Hair follicular keratinocyte (primary cell): ENCODE measurements around the gene NPY. TPM values are rescaled to one million over a fixed set of nuclear protein-coding genes. Genes with fewer than 3 reads are reported as not detected.

Source experiments
- total RNA-seq: library from RNA; depleted of rRNA; stranded (reverse); fragments of >200 nt; gene quantifications from 2 replicates; pipeline ENCODE4 v1.2.3, GENCODE V29; 2015

Gene NPY
- not detected in 2 replicates for total RNA-seq

DNA sequence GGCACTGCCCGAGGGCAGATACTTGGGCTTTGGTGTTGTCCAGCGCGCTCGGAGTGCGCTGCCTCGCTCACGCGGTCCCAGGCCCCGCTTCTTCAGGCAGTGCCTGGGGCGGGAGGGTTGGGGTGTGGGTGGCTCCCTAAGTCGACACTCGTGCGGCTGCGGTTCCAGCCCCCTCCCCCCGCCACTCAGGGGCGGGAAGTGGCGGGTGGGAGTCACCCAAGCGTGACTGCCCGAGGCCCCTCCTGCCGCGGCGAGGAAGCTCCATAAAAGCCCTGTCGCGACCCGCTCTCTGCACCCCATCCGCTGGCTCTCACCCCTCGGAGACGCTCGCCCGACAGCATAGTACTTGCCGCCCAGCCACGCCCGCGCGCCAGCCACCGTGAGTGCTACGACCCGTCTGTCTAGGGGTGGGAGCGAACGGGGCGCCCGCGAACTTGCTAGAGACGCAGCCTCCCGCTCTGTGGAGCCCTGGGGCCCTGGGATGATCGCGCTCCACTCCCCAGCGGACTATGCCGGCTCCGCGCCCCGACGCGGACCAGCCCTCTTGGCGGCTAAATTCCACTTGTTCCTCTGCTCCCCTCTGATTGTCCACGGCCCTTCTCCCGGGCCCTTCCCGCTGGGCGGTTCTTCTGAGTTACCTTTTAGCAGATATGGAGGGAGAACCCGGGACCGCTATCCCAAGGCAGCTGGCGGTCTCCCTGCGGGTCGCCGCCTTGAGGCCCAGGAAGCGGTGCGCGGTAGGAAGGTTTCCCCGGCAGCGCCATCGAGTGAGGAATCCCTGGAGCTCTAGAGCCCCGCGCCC is at the start of gene NPY:
Gene NPY, plus strand, starts transcription at position 294 of the 802 bp plus-strand sequence. CDS start 1,051 bp downstream, outside the sequence.

